NCI-H2196 (cell line): ENCODE data around the gene TGFBR2.

ENCODE experiments used
- DNase-seq: peaks from one replicate; lab custom pipeline; 2025; ENCODE audit not compliant: unreplicated experiment; lab: John Stamatoyannopoulos, UW

Gene TGFBR2

GRCh38 chr3:30708472-30708871 lies 102.1 kb downstream of the TGFBR2 start:
- DNase-seq = no peak

- DNase-seq = no peak
Measured at GRCh38 chr3:30710017-30710416, 103.6 kb downstream of the TGFBR2 start.

GRCh38 chr3:30711151-30711550 lies 104.8 kb downstream of the TGFBR2 start:
- no peak for DNase-seq

GRCh38 chr3:30711867-30712266 lies 105.5 kb downstream of the TGFBR2 start:
- DNase-seq = no peak

GRCh38 chr3:30712991-30713390 lies 106.6 kb downstream of the TGFBR2 start:
- no peak for DNase-seq

GRCh38 chr3:30713885-30714503 lies 107.6 kb downstream of the TGFBR2 start:
- no peak for DNase-seq

GRCh38 chr3:30719536-30719935 lies 113.1 kb downstream of the TGFBR2 start:
- no peak for DNase-seq

GRCh38 chr3:30720586-30721313 lies 114.3 kb downstream of the TGFBR2 start:
- DNase-seq = no peak

GRCh38 chr3:30721314-30721634 lies 114.9 kb downstream of the TGFBR2 start:
- no peak for DNase-seq

GRCh38 chr3:30723211-30723610 lies 116.8 kb downstream of the TGFBR2 start:
- no peak for DNase-seq

- DNase-seq = no peak
Measured at GRCh38 chr3:30724863-30725262, 118.5 kb downstream of the TGFBR2 start.

GRCh38 chr3:30728143-30728542 lies 121.7 kb downstream of the TGFBR2 start:
- no peak for DNase-seq

- DNase-seq = no peak
Measured at GRCh38 chr3:30729512-30729911, 123.1 kb downstream of the TGFBR2 start.

- DNase-seq = no peak
Measured at GRCh38 chr3:30729936-30730335, 123.5 kb downstream of the TGFBR2 start.

- no peak for DNase-seq
Measured at GRCh38 chr3:30730967-30731366, 124.6 kb downstream of the TGFBR2 start.

GRCh38 chr3:30733209-30733608 lies 126.8 kb downstream of the TGFBR2 start:
- no peak for DNase-seq

GRCh38 chr3:30733696-30734095 lies 127.3 kb downstream of the TGFBR2 start:
- DNase-seq = no peak

GRCh38 chr3:30737743-30738499 lies 131.5 kb downstream of the TGFBR2 start:
- DNase-seq = no peak

- DNase-seq = no peak
Measured at GRCh38 chr3:30738605-30739004, 132.2 kb downstream of the TGFBR2 start.

GRCh38 chr3:30741889-30742288 lies 135.5 kb downstream of the TGFBR2 start:
- DNase-seq = no peak

- no peak for DNase-seq
Measured at GRCh38 chr3:30742796-30743619, 136.6 kb downstream of the TGFBR2 start.
